ENCODE measurements around the gene SEC61G. TPM values are rescaled to one million over a fixed set of nuclear protein-coding genes. Genes with fewer than 3 reads are reported as not detected.

Gene SEC61G
- total and polyA plus RNA-seq, 5 donors from 2014 or later, result 61.0 to 301 (median 239) TPM

Other genes with a start within 250 kb of the SEC61G start
- gene VSTM2A, start 216.8 kb downstream of the SEC61G start, total RNA-seq, result not detected
- gene VSTM2A, start 216.8 kb downstream of the SEC61G start, polyA plus RNA-seq, result not detected

All from CD4-positive, CD25-positive, alpha-beta regulatory T cell (primary cell).